Measurements from ENCODE around the gene MED26. TPM values are rescaled to one million over a fixed set of nuclear protein-coding genes. Genes with fewer than 3 reads are reported as not detected.

MED26 gene
- total RNA-seq, 2 donors from 2014 or later: 13.5 to 29.9 TPM

- no peaks in the 10 kb centered on the region for H3K27me3 ChIP-seq (replicated peaks; ENCODE audit: insufficient read depth)
- no peak for DNase-seq (ENCODE audit: low spot score)
- 93% methylated on average over 47 of the region's 47 CpGs for WGBS
- H3K4me1 ChIP-seq (replicated peaks): no peaks in the 10 kb centered on the region
- no peak overlapping the region for H3K4me3 ChIP-seq
- H3K9me3 ChIP-seq: no peaks in the 10 kb centered on the region
- no peak for TF ChIP-seq POLR2A (IDR thresholded peaks at IDR 0.05)
- TF ChIP-seq CTCF (IDR thresholded peaks at IDR 0.05): no peak
- TF ChIP-seq POLR2AphosphoS5 (IDR thresholded peaks at IDR 0.05): no peak
- H3K36me3 ChIP-seq: peaks cover 45 to 61% of the 10 kb centered on the region in 2 donors
- intact Hi-C loops (cut with DNase I): no loop called here
- no peak overlapping the region for H3K27ac ChIP-seq
Observed at GRCh38 chr19:16532440-16533234, 95.4 kb downstream of the MED26 start.

GRCh38 chr19:16531380-16531669, 96.7 kb downstream of the MED26 start:
- Histone ChIP-seq H3K36me3 (peaks cover 45 to 75% of the 10 kb centered on the region in 2 donors), H3K4me3 (no peak overlapping the region), H3K27me3 (replicated peaks; ENCODE audit: insufficient read depth) (no peaks in the 10 kb centered on the region), H3K27ac (no peak overlapping the region), H3K9me3 (no peaks in the 10 kb centered on the region), H3K4me1 (replicated peaks) (no peaks in the 10 kb centered on the region)
- 97% methylated on average over 12 of the region's 12 CpGs for WGBS
- intact Hi-C loops (cut with DNase I): no loop called here
- no peak for TF ChIP-seq CTCF (IDR thresholded peaks at IDR 0.05)
- TF ChIP-seq POLR2A (IDR thresholded peaks at IDR 0.05): no peak
- no peak for TF ChIP-seq POLR2AphosphoS5 (IDR thresholded peaks at IDR 0.05)
- no peak for DNase-seq (ENCODE audit: low spot score)

GRCh38 chr19:16530540-16531379, 97.2 kb downstream of the MED26 start:
- Histone ChIP-seq H3K4me3 (no peak overlapping the region), H3K9me3 (no peaks in the 10 kb centered on the region), H3K27me3 (replicated peaks; ENCODE audit: insufficient read depth) (no peaks in the 10 kb centered on the region), H3K4me1 (replicated peaks) (no peaks in the 10 kb centered on the region), H3K36me3 (peaks cover 45 to 80% of the 10 kb centered on the region in 2 donors), H3K27ac (no peak overlapping the region)
- 87% methylated on average over 43 of the region's 43 CpGs for WGBS
- no peak for DNase-seq (ENCODE audit: low spot score)
- intact Hi-C loops (cut with DNase I): no loop called here
- no peak for TF ChIP-seq POLR2AphosphoS5 (IDR thresholded peaks at IDR 0.05)
- no peak for TF ChIP-seq CTCF (IDR thresholded peaks at IDR 0.05)
- TF ChIP-seq POLR2A (IDR thresholded peaks at IDR 0.05): no peak

GRCh38 chr19:16529466-16530144, 98.4 kb downstream of the MED26 start:
- Histone ChIP-seq H3K27ac (no peak overlapping the region), H3K36me3 (peaks cover 45 to 80% of the 10 kb centered on the region in 2 donors), H3K27me3 (replicated peaks; ENCODE audit: insufficient read depth) (no peaks in the 10 kb centered on the region), H3K9me3 (no peaks in the 10 kb centered on the region), H3K4me1 (replicated peaks) (no peaks in the 10 kb centered on the region), H3K4me3 (no peak overlapping the region)
- TF ChIP-seq POLR2A (IDR thresholded peaks at IDR 0.05) (no peak), POLR2AphosphoS5 (IDR thresholded peaks at IDR 0.05) (no peak)
- WGBS: 89% methylated on average over 25 of the region's 25 CpGs
- no peak for DNase-seq (ENCODE audit: low spot score)
- intact Hi-C loops (cut with DNase I): no loop called here

- DNase-seq (ENCODE audit: low spot score): no peak
- intact Hi-C loops (cut with DNase I): no loop called here
- H3K4me1 ChIP-seq (replicated peaks): no peaks in the 10 kb centered on the region
- 88% methylated on average over 12 of the region's 12 CpGs for WGBS
- no peaks in the 10 kb centered on the region for H3K27me3 ChIP-seq (replicated peaks; ENCODE audit: insufficient read depth)
- H3K4me3 ChIP-seq: no peak overlapping the region
- H3K36me3 ChIP-seq: peaks cover 38 to 76% of the 10 kb centered on the region in 2 donors
- TF ChIP-seq CTCF (IDR thresholded peaks at IDR 0.05): peak in 3 of 4 experiments; percentile 9 to 28 (median 16)
- no peak for TF ChIP-seq POLR2A (IDR thresholded peaks at IDR 0.05)
- TF ChIP-seq POLR2AphosphoS5 (IDR thresholded peaks at IDR 0.05): no peak
- H3K9me3 ChIP-seq: no peaks in the 10 kb centered on the region
- H3K27ac ChIP-seq: peak overlapping the region in 1 of 2 donors; percentile 14
Observed at GRCh38 chr19:16527971-16528521, 100.0 kb downstream of the MED26 start.
